ENCODE data around the gene DHRS9. TPM values are rescaled to one million over a fixed set of nuclear protein-coding genes. Genes with fewer than 3 reads are reported as not detected.

The DHRS9 gene
- total RNA-seq, 3 donors from 2014 or later = 0.73 to 7.8 (median 3.3) TPM

DNA sequence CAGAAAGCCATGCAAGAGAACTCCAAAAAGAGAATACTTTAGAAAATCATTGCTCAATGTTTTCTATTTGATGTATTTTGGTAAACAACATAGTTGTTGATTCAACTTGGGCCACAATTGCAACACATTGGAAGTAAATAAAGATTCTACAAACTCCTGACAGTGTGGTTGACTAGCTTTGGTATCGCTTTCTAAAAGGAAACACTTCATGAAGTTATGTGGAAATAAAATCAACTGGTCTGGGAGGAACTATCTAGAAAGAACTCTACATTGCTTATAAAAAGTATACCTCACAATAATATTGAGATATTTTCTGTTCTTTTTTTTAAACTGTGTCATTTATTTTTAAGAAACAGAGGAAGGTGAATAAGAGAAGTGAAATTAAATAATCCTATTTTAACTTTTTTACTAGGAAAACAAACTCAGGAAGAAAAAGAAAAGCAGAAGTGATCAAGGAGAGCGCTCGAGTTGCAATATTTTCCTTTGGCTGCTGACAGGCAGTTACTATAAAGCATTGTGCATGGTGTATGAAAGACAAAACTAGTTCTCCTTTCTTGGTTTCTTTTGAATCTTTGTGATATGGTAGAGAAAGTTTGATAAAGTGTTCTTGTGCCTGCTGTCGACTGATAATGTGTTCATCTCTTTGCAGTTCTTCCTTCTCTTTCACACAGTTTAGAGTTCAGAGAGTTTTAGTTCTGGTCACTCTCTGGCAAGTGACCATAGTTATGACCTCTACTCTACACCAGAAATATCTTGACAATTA, 3.0 kb downstream of the DHRS9 start:
- intact Hi-C loops (cut with DNase I; ENCODE audit: low total_unique reads) = no loop called here
- Histone ChIP-seq H3K4me3 (no peak overlapping the region), H3K4me1 (no peaks in the 10 kb centered on the region), H3K9me3 (no peaks in the 10 kb centered on the region), H3K27ac (no peak overlapping the region), H3K27me3 (no peaks in the 10 kb centered on the region), H3K36me3 (no peaks in the 10 kb centered on the region)
- no peak for DNase-seq (ENCODE audit: low spot score in 2 of 2)
- TF ChIP-seq POLR2A (IDR thresholded peaks at IDR 0.05) (no peak), POLR2AphosphoS5 (IDR thresholded peaks at IDR 0.05) (no peak)
- TF ChIP-seq, protein P1, sequence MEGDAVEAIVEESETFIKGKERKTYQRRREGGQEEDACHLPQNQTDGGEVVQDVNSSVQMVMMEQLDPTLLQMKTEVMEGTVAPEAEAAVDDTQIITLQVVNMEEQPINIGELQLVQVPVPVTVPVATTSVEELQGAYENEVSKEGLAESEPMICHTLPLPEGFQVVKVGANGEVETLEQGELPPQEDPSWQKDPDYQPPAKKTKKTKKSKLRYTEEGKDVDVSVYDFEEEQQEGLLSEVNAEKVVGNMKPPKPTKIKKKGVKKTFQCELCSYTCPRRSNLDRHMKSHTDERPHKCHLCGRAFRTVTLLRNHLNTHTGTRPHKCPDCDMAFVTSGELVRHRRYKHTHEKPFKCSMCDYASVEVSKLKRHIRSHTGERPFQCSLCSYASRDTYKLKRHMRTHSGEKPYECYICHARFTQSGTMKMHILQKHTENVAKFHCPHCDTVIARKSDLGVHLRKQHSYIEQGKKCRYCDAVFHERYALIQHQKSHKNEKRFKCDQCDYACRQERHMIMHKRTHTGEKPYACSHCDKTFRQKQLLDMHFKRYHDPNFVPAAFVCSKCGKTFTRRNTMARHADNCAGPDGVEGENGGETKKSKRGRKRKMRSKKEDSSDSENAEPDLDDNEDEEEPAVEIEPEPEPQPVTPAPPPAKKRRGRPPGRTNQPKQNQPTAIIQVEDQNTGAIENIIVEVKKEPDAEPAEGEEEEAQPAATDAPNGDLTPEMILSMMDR (IDR thresholded peaks at IDR 0.05) = no peak

DNA sequence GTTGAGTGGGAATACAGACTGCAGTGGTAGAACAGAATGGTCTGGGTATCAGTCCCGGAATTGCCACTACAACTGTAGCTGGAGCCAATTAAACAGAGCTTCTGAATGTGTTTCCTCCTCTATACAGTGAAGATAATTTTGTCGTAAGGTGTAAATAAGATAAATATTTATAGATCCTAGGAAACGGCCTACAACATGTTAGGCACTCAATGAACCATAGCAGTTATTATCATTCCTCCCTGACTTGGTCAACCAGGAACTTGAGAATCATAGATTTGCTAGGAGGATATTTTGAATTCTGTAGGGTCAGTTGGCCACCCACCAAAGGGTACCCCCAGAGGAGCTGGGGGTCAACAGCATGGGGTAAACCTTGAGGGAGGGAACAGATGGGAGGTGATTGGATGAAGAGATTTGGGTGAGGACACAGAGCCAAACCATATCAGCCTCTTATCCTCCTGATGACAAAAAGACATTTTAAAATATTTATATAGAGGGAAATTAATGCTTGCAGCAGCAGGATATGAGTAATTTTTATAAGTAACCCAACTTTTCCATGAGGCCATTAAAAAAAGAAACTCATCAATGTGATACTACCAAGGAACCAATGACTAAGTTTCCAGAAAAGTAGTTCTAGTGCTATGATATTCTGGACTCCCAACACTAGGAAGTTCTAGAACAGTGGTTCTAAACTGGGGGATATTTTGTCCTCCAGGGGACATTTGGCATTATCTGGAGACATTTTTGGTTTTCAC, 4.0 kb downstream of the DHRS9 start:
- intact Hi-C loops (cut with DNase I; ENCODE audit: low total_unique reads) = no loop called here
- Histone ChIP-seq H3K27ac (no peak overlapping the region), H3K36me3 (no peaks in the 10 kb centered on the region)

DNA sequence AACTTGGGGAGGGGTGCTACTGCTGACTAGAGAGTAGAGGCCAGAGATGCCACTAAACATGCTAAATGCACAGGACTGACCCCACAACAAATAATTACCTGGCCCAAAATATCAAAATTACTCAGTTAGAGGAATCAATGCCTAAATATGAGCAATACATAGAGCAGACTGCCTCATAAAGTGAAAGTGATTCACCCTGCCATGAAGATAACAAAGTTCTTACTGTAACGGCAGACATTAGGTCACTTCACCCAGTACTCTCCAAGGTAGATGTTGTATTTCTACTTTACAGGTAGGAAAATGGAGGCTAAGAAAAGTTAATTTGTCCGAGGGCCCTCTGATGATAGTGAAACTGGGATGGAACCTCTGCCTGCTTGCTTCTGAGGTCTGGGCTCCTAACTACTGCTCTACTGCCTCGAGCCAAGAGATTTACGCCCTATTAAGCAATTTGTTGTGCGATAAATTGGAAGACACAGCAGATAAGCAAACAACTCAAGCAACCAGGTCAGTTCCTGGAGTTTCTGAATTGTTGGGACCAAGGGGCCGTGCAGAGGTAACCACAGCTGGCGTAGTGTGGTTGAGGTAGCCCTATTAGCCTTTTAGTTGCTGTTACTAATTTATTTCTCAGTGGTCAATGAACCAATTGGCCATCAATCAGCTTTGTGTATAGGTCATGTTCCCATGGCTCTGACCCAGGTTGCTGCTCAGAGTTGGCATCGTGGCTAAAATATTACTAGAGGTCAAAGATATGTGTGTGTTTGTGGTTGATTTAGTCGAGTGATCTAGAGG, 4.8 kb downstream of the DHRS9 start:
- H3K27ac ChIP-seq = no peak overlapping the region
- H3K4me1 ChIP-seq = no peaks in the 10 kb centered on the region
- TF ChIP-seq POLR2AphosphoS5 (IDR thresholded peaks at IDR 0.05) (no peak), POLR2A (IDR thresholded peaks at IDR 0.05) (no peak)
- TF ChIP-seq, protein P1 (IDR thresholded peaks at IDR 0.05) = no peak
- H3K9me3 ChIP-seq = no peaks in the 10 kb centered on the region
- intact Hi-C loops (cut with DNase I; ENCODE audit: low total_unique reads) = no loop called here
- no peaks in the 10 kb centered on the region for H3K36me3 ChIP-seq
- H3K27me3 ChIP-seq = no peaks in the 10 kb centered on the region
- H3K4me3 ChIP-seq = no peak overlapping the region
- DNase-seq (ENCODE audit: low spot score in 2 of 2) = no peak

More for the DNA sequence above, 4.0 kb downstream of the DHRS9 start:
- no peaks in the 10 kb centered on the region for H3K27me3 ChIP-seq
- DNase-seq (ENCODE audit: low spot score in 2 of 2) = no peak
- H3K9me3 ChIP-seq = no peaks in the 10 kb centered on the region
- TF ChIP-seq POLR2AphosphoS5 (IDR thresholded peaks at IDR 0.05) (no peak), POLR2A (IDR thresholded peaks at IDR 0.05) (no peak)
- TF ChIP-seq, protein P1 (IDR thresholded peaks at IDR 0.05) = no peak
- H3K4me1 ChIP-seq = no peaks in the 10 kb centered on the region
- no peak overlapping the region for H3K4me3 ChIP-seq

DNA sequence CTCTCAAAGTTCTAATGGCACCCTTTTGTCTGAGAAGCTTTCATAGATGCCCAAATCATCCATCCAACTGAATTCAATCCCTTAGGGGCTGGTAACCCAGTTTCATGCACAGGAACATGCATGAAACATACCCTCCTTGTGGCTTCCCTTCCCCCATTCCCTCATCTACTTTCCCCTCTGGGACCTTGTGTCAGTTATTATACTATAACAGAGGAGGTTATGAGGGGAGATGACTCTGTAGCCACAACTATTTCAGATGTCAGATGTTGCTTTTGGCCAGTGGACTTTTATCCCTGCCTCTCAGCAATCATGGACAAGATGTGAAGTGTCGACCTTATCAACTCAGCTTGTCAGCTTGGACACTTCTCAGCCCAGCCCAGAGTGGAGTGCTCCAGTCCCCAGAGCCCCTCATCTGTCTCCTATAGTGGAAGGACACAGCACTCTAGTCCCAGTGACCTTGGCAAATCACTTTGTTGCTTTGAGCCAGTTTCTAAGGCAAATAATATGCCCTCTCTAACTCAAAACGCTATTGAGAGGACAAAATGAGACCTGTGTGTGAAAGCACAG, 8.4 kb downstream of the DHRS9 start:
- Histone ChIP-seq H3K9me3 (no peaks in the 10 kb centered on the region), H3K4me1 (no peaks in the 10 kb centered on the region), H3K4me3 (no peak overlapping the region), H3K36me3 (no peaks in the 10 kb centered on the region), H3K27ac (no peak overlapping the region), H3K27me3 (no peaks in the 10 kb centered on the region)
- DNase-seq (ENCODE audit: low spot score in 2 of 2) = no peak
- intact Hi-C loops (cut with DNase I; ENCODE audit: low total_unique reads) = no loop called here
- TF ChIP-seq POLR2AphosphoS5 (IDR thresholded peaks at IDR 0.05) (no peak), POLR2A (IDR thresholded peaks at IDR 0.05) (no peak)
- TF ChIP-seq, protein P1 (IDR thresholded peaks at IDR 0.05) = no peak

Measured in breast epithelium (tissue), 4 donors.